ENCODE data around the gene SPOCK1. TPM values are rescaled to one million over a fixed set of nuclear protein-coding genes. Genes with fewer than 3 reads are reported as not detected.

Gene SPOCK1
- total RNA-seq, 1 donor = 0.42 TPM

- Histone ChIP-seq H3K4me3 (ENCODE audit: low read length) (no peak overlapping the region), H3K27me3 (ENCODE audit: insufficient read depth, low read length) (peaks cover 1% of the 10 kb centered on the region), H3K9me3 (ENCODE audit: low read depth, low read length) (no peaks in the 10 kb centered on the region), H3K4me1 (ENCODE audit: insufficient read depth, low read length) (no peaks in the 10 kb centered on the region)
These were observed 143.4 kb downstream of the SPOCK1 start for GRCh38 chr5:137355708-137356107.

- Histone ChIP-seq H3K4me1 (ENCODE audit: insufficient read depth, low read length) (no peaks in the 10 kb centered on the region), H3K4me3 (ENCODE audit: low read length) (no peak overlapping the region), H3K27me3 (ENCODE audit: insufficient read depth, low read length) (no peaks in the 10 kb centered on the region), H3K9me3 (ENCODE audit: low read depth, low read length) (no peaks in the 10 kb centered on the region)
These were observed 147.0 kb downstream of the SPOCK1 start for GRCh38 chr5:137352095-137352494.

- H3K4me1 ChIP-seq (ENCODE audit: insufficient read depth, low read length) = no peaks in the 10 kb centered on the region
- no peaks in the 10 kb centered on the region for H3K27me3 ChIP-seq (ENCODE audit: insufficient read depth, low read length)
- no peak overlapping the region for H3K4me3 ChIP-seq (ENCODE audit: low read length)
- H3K9me3 ChIP-seq (ENCODE audit: low read depth, low read length) = no peaks in the 10 kb centered on the region
These were observed 148.3 kb downstream of the SPOCK1 start for GRCh38 chr5:137350791-137351190.

- H3K4me1 ChIP-seq (ENCODE audit: insufficient read depth, low read length) = no peaks in the 10 kb centered on the region
- no peaks in the 10 kb centered on the region for H3K9me3 ChIP-seq (ENCODE audit: low read depth, low read length)
- no peaks in the 10 kb centered on the region for H3K27me3 ChIP-seq (ENCODE audit: insufficient read depth, low read length)
- no peak overlapping the region for H3K4me3 ChIP-seq (ENCODE audit: low read length)
These were observed 150.4 kb downstream of the SPOCK1 start for GRCh38 chr5:137348759-137349158.

- no peaks in the 10 kb centered on the region for H3K27me3 ChIP-seq (ENCODE audit: insufficient read depth, low read length)
- no peaks in the 10 kb centered on the region for H3K4me1 ChIP-seq (ENCODE audit: insufficient read depth, low read length)
- H3K9me3 ChIP-seq (ENCODE audit: low read depth, low read length) = no peaks in the 10 kb centered on the region
- no peak overlapping the region for H3K4me3 ChIP-seq (ENCODE audit: low read length)
These were observed 151.3 kb downstream of the SPOCK1 start for GRCh38 chr5:137347865-137348264.

- no peaks in the 10 kb centered on the region for H3K27me3 ChIP-seq (ENCODE audit: insufficient read depth, low read length)
- H3K9me3 ChIP-seq (ENCODE audit: low read depth, low read length) = no peaks in the 10 kb centered on the region
- no peaks in the 10 kb centered on the region for H3K4me1 ChIP-seq (ENCODE audit: insufficient read depth, low read length)
- H3K4me3 ChIP-seq (ENCODE audit: low read length) = no peak overlapping the region
These were observed 152.8 kb downstream of the SPOCK1 start for GRCh38 chr5:137346281-137346680.

GRCh38 chr5:137345396-137345795, 153.7 kb downstream of the SPOCK1 start:
- H3K4me3 ChIP-seq (ENCODE audit: low read length) = no peak overlapping the region
- no peaks in the 10 kb centered on the region for H3K4me1 ChIP-seq (ENCODE audit: insufficient read depth, low read length)
- no peaks in the 10 kb centered on the region for H3K9me3 ChIP-seq (ENCODE audit: low read depth, low read length)
- no peaks in the 10 kb centered on the region for H3K27me3 ChIP-seq (ENCODE audit: insufficient read depth, low read length)

GRCh38 chr5:137344723-137345322, 154.3 kb downstream of the SPOCK1 start:
- Histone ChIP-seq H3K9me3 (ENCODE audit: low read depth, low read length) (no peaks in the 10 kb centered on the region), H3K4me3 (ENCODE audit: low read length) (no peak overlapping the region), H3K4me1 (ENCODE audit: insufficient read depth, low read length) (no peaks in the 10 kb centered on the region), H3K27me3 (ENCODE audit: insufficient read depth, low read length) (no peaks in the 10 kb centered on the region)

GRCh38 chr5:137344021-137344420, 155.1 kb downstream of the SPOCK1 start:
- H3K9me3 ChIP-seq (ENCODE audit: low read depth, low read length) = no peaks in the 10 kb centered on the region
- H3K27me3 ChIP-seq (ENCODE audit: insufficient read depth, low read length) = no peaks in the 10 kb centered on the region
- no peak overlapping the region for H3K4me3 ChIP-seq (ENCODE audit: low read length)
- H3K4me1 ChIP-seq (ENCODE audit: insufficient read depth, low read length) = no peaks in the 10 kb centered on the region

- Histone ChIP-seq H3K4me3 (ENCODE audit: low read length) (no peak overlapping the region), H3K27me3 (ENCODE audit: insufficient read depth, low read length) (no peaks in the 10 kb centered on the region), H3K4me1 (ENCODE audit: insufficient read depth, low read length) (no peaks in the 10 kb centered on the region), H3K9me3 (ENCODE audit: low read depth, low read length) (no peaks in the 10 kb centered on the region)
These were observed 156.4 kb downstream of the SPOCK1 start for GRCh38 chr5:137342764-137343163.

GRCh38 chr5:137341831-137342230, 157.3 kb downstream of the SPOCK1 start:
- Histone ChIP-seq H3K4me3 (ENCODE audit: low read length) (no peak overlapping the region), H3K9me3 (ENCODE audit: low read depth, low read length) (no peaks in the 10 kb centered on the region), H3K4me1 (ENCODE audit: insufficient read depth, low read length) (no peaks in the 10 kb centered on the region), H3K27me3 (ENCODE audit: insufficient read depth, low read length) (no peaks in the 10 kb centered on the region)

- no peaks in the 10 kb centered on the region for H3K27me3 ChIP-seq (ENCODE audit: insufficient read depth, low read length)
- H3K4me3 ChIP-seq (ENCODE audit: low read length) = no peak overlapping the region
- no peaks in the 10 kb centered on the region for H3K4me1 ChIP-seq (ENCODE audit: insufficient read depth, low read length)
- H3K9me3 ChIP-seq (ENCODE audit: low read depth, low read length) = no peaks in the 10 kb centered on the region
These were observed 158.2 kb downstream of the SPOCK1 start for GRCh38 chr5:137340881-137341280.

GRCh38 chr5:137336565-137337120, 162.5 kb downstream of the SPOCK1 start:
- Histone ChIP-seq H3K27me3 (ENCODE audit: insufficient read depth, low read length) (no peaks in the 10 kb centered on the region), H3K4me3 (ENCODE audit: low read length) (no peak overlapping the region), H3K4me1 (ENCODE audit: insufficient read depth, low read length) (no peaks in the 10 kb centered on the region), H3K9me3 (ENCODE audit: low read depth, low read length) (no peaks in the 10 kb centered on the region)

- H3K4me3 ChIP-seq (ENCODE audit: low read length) = no peak overlapping the region
- H3K27me3 ChIP-seq (ENCODE audit: insufficient read depth, low read length) = no peaks in the 10 kb centered on the region
- H3K9me3 ChIP-seq (ENCODE audit: low read depth, low read length) = no peaks in the 10 kb centered on the region
- no peaks in the 10 kb centered on the region for H3K4me1 ChIP-seq (ENCODE audit: insufficient read depth, low read length)
These were observed 163.0 kb downstream of the SPOCK1 start for GRCh38 chr5:137336161-137336560.

GRCh38 chr5:137335493-137335892, 163.6 kb downstream of the SPOCK1 start:
- no peaks in the 10 kb centered on the region for H3K4me1 ChIP-seq (ENCODE audit: insufficient read depth, low read length)
- no peak overlapping the region for H3K4me3 ChIP-seq (ENCODE audit: low read length)
- H3K27me3 ChIP-seq (ENCODE audit: insufficient read depth, low read length) = no peaks in the 10 kb centered on the region
- H3K9me3 ChIP-seq (ENCODE audit: low read depth, low read length) = no peaks in the 10 kb centered on the region

- H3K27me3 ChIP-seq (ENCODE audit: insufficient read depth, low read length) = no peaks in the 10 kb centered on the region
- H3K4me3 ChIP-seq (ENCODE audit: low read length) = no peak overlapping the region
- no peaks in the 10 kb centered on the region for H3K4me1 ChIP-seq (ENCODE audit: insufficient read depth, low read length)
- H3K9me3 ChIP-seq (ENCODE audit: low read depth, low read length) = no peaks in the 10 kb centered on the region
These were observed 165.2 kb downstream of the SPOCK1 start for GRCh38 chr5:137333928-137334327.
